GM08714 (cell line): ENCODE results near the gene SHISA5.
"Not testable (repeated sequence)": the region's sequence is repeated elsewhere in the genome, so short reads cannot be mapped to it uniquely, and the experiment has no call there.

Experiments
- H3K4me3 ChIP-seq: fragments of 200-500 bp; sonication (Bioruptor generic); 2 replicates; pipeline ENCODE4 v1.5.1; 2014; ENCODE audit warnings: mild to moderate bottlenecking, low read length, inconsistent platforms
- ZNF274 ChIP-seq: IDR thresholded peaks from 2 replicates; pipeline ENCODE4 v1.6.1; 2012; ENCODE audit warnings: mild to moderate bottlenecking, low read depth, low read length

Gene SHISA5

GRCh38 chr3:48532271-48532976 is 28.4 kb upstream of the SHISA5 start:
- H3K4me3 ChIP-seq: no peak overlapping the region
- no peak for TF ChIP-seq ZNF274

- not testable (repeated sequence) for H3K4me3 ChIP-seq
Observed at GRCh38 chr3:48530701-48531100, 26.7 kb upstream of the SHISA5 start.

GRCh38 chr3:48528754-48529153 is 24.8 kb upstream of the SHISA5 start:
- no peak for TF ChIP-seq ZNF274
- no peak overlapping the region for H3K4me3 ChIP-seq

- no peak for TF ChIP-seq ZNF274
- H3K4me3 ChIP-seq: no peak overlapping the region
Observed at GRCh38 chr3:48528048-48528447, 24.1 kb upstream of the SHISA5 start.

- TF ChIP-seq ZNF274: no peak
- no peak overlapping the region for H3K4me3 ChIP-seq
Observed at GRCh38 chr3:48524970-48525369, 21.0 kb upstream of the SHISA5 start.

- H3K4me3 ChIP-seq: no peak overlapping the region
- no peak for TF ChIP-seq ZNF274
Observed at GRCh38 chr3:48521635-48522034, 17.7 kb upstream of the SHISA5 start.

- TF ChIP-seq ZNF274: no peak
Observed at GRCh38 chr3:48519277-48519643, 15.3 kb upstream of the SHISA5 start.

GRCh38 chr3:48518638-48519276 is 14.8 kb upstream of the SHISA5 start:
- TF ChIP-seq ZNF274: no peak
- H3K4me3 ChIP-seq: no peak overlapping the region

More at GRCh38 chr3:48519277-48519643, 15.3 kb upstream of the SHISA5 start:
- H3K4me3 ChIP-seq: no peak overlapping the region

GRCh38 chr3:48518069-48518468 is 14.1 kb upstream of the SHISA5 start:
- H3K4me3 ChIP-seq: no peak overlapping the region
- TF ChIP-seq ZNF274: no peak

- no peak overlapping the region for H3K4me3 ChIP-seq
- no peak for TF ChIP-seq ZNF274
Observed at GRCh38 chr3:48516571-48516970, 12.6 kb upstream of the SHISA5 start.

- H3K4me3 ChIP-seq: no peak overlapping the region
- TF ChIP-seq ZNF274: no peak
Observed at GRCh38 chr3:48514431-48515227, 10.7 kb upstream of the SHISA5 start.

- no peak overlapping the region for H3K4me3 ChIP-seq
- no peak for TF ChIP-seq ZNF274
Observed at GRCh38 chr3:48511551-48511950, 7.6 kb upstream of the SHISA5 start.

GRCh38 chr3:48507256-48508061 is 3.5 kb upstream of the SHISA5 start:
- no peak for TF ChIP-seq ZNF274
- no peak overlapping the region for H3K4me3 ChIP-seq

- no peak overlapping the region for H3K4me3 ChIP-seq
- no peak for TF ChIP-seq ZNF274
Observed at GRCh38 chr3:48505968-48506504, 2.1 kb upstream of the SHISA5 start.
